ENCODE results near the gene FHOD1. TPM values are rescaled to one million over a fixed set of nuclear protein-coding genes. Genes with fewer than 3 reads are reported as not detected.

FHOD1 gene
- total and polyA plus RNA-seq, 2 of the 13 experiments (the other 11 are each of a cell fraction or from before 2014, with no cell fraction given): 20.0 to 20.8 TPM

GRCh38 chr16:67246081-67246755 lies 1.1 kb downstream of the FHOD1 start (continued):
- peak; percentile 78; the same call in 1 of the 2 replicates for TF ChIP-seq ZSCAN25 (CRISPR knock-in tag; IDR thresholded peaks at IDR 0.05)
- TF ChIP-seq TFDP1 (CRISPR knock-in tag; IDR thresholded peaks at IDR 0.05; ENCODE audit: borderline replicate concordance): peak; percentile 94
- TF ChIP-seq, protein P1, sequence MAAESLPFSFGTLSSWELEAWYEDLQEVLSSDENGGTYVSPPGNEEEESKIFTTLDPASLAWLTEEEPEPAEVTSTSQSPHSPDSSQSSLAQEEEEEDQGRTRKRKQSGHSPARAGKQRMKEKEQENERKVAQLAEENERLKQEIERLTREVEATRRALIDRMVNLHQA (CRISPR knock-in tag; IDR thresholded peaks at IDR 0.05): no peak
- TF ChIP-seq ZNF331 (CRISPR knock-in tag; IDR thresholded peaks at IDR 0.05): peak; percentile 93
- TF ChIP-seq AGO2 (optimal IDR thresholded peaks at IDR 0.05; ENCODE audit: low read depth, low read length): peak; percentile 86
- peak; percentile 85 for TF ChIP-seq FOXO1 (CRISPR knock-in tag; IDR thresholded peaks at IDR 0.05)
- TF ChIP-seq ZNF761 (CRISPR knock-in tag; conservative IDR thresholded peaks at IDR 0.05): no peak
- no peak for TF ChIP-seq PLRG1 (conservative IDR thresholded peaks at IDR 0.05)
- TF ChIP-seq ZNF317 (CRISPR knock-in tag; IDR thresholded peaks at IDR 0.05): peak; percentile 88
- TF ChIP-seq EZH2 (conservative IDR thresholded peaks at IDR 0.05; ENCODE audit: low read depth, low read length): no peak
- TF ChIP-seq ZNF282 (IDR thresholded peaks at IDR 0.05; ENCODE audit: partially characterized antibody): no peak
- peak; percentile 84; the same call in 1 of the 2 replicates for TF ChIP-seq DZIP1 (CRISPR knock-in tag; IDR thresholded peaks at IDR 0.05)
- peak; percentile 100 for TF ChIP-seq TEAD3 (CRISPR knock-in tag; optimal IDR thresholded peaks at IDR 0.05; ENCODE audit: borderline replicate concordance)
- no peak for TF ChIP-seq ZFAT (CRISPR knock-in tag; conservative IDR thresholded peaks at IDR 0.05)
- TF ChIP-seq, protein P2, sequence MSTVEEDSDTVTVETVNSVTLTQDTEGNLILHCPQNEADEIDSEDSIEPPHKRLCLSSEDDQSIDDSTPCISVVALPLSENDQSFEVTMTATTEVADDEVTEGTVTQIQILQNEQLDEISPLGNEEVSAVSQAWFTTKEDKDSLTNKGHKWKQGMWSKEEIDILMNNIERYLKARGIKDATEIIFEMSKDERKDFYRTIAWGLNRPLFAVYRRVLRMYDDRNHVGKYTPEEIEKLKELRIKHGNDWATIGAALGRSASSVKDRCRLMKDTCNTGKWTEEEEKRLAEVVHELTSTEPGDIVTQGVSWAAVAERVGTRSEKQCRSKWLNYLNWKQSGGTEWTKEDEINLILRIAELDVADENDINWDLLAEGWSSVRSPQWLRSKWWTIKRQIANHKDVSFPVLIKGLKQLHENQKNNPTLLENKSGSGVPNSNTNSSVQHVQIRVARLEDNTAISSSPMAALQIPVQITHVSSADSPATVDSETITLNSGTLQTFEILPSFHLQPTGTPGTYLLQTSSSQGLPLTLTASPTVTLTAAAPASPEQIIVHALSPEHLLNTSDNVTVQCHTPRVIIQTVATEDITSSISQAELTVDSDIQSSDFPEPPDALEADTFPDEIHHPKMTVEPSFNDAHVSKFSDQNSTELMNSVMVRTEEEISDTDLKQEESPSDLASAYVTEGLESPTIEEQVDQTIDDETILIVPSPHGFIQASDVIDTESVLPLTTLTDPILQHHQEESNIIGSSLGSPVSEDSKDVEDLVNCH (CRISPR knock-in tag; IDR thresholded peaks at IDR 0.05): no peak
- TF ChIP-seq TGIF2 (CRISPR knock-in tag; IDR thresholded peaks at IDR 0.05): peak; percentile 76; the same call in 1 of the 2 replicates
- peak; percentile 75; the same call in 1 of the 2 replicates for TF ChIP-seq FLYWCH1 (CRISPR knock-in tag; IDR thresholded peaks at IDR 0.05)
- peak; percentile 72; the same call in 1 of the 2 replicates for TF ChIP-seq CSRNP1 (CRISPR knock-in tag; IDR thresholded peaks at IDR 0.05)
- TF ChIP-seq MED8 (CRISPR knock-in tag; IDR thresholded peaks at IDR 0.05; ENCODE audit: insufficient replicate concordance): peak; percentile 70
- peak; percentile 86 for TF ChIP-seq PHF8 (CRISPR knock-in tag; IDR thresholded peaks at IDR 0.05)
- no peak for TF ChIP-seq IRF1 (CRISPR knock-in tag; IDR thresholded peaks at IDR 0.05; ENCODE audit: low read depth)
